A549 (cell line): ENCODE measurements around the gene CHRD.

Experiments
- HOXA7 ChIP-seq: fragments of 250-450 bp; sonication (Bioruptor Pico); IDR thresholded peaks from 2 replicates; pipeline ENCODE4 v1.5.0; 2020; ENCODE audit warnings: mild to moderate bottlenecking, moderate library complexity
- JUNB ChIP-seq: fragments of >200 bp; sonication (Bioruptor Twin); formaldehyde crosslinking; IDR thresholded peaks from 2 replicates; pipeline ENCODE4 v1.6.1; 2016
- POLR2A ChIP-seq: IDR thresholded peaks from 2 replicates; pipeline ENCODE4 v1.6.1; 2012; ENCODE audit warnings: mild to moderate bottlenecking, low read length
- RNF2 ChIP-seq: fragments of 200-600 bp; sonication (generic); IDR thresholded peaks from 2 replicates; pipeline ENCODE4 v1.6.1; 2016; ENCODE audit warnings: low read depth, mild to moderate bottlenecking, antibody characterized with exemption, moderate library complexity, borderline replicate concordance
- TF ChIP-seq, protein P1 (sequence below): fragments of >200 bp; sonication (Bioruptor Twin); formaldehyde crosslinking; IDR thresholded peaks from 3 replicates; pipeline ENCODE4 v1.5.1; 2016
- TF ChIP-seq, protein P2 (sequence below): fragments of 250-450 bp; sonication (Bioruptor Pico); IDR thresholded peaks from 2 replicates; pipeline ENCODE4 v1.5.0; 2021; ENCODE audit warnings: mild to moderate bottlenecking, moderate library complexity, borderline replicate concordance
- TF ChIP-seq, protein P3 (sequence below): fragments of 200-600 bp; sonication (generic); IDR thresholded peaks from 2 replicates; pipeline ENCODE4 v1.6.1; 2016; ENCODE audit warnings: antibody characterized with exemption, mild to moderate bottlenecking, moderate library complexity

DNA sequence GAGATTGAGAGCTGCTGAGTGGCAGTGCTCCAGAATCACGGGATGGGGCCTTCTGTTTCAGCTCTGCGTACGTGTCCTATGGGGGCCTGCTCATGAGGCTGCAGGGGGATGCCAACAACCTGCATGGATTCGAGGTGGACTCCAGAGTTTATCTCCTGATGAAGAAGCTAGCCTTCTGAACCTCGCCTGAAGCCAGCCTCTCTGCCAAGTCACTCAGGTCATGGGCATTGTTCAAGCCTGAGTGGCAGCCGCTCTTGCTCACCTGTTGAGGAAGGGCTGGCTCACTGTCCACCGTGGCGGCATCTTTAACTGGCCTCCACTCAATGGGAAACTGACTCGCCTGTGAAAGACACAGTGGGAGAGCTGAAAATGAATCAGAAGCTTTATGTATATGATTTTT, 11.7 kb upstream of the CHRD start:
- TF ChIP-seq, protein P1, sequence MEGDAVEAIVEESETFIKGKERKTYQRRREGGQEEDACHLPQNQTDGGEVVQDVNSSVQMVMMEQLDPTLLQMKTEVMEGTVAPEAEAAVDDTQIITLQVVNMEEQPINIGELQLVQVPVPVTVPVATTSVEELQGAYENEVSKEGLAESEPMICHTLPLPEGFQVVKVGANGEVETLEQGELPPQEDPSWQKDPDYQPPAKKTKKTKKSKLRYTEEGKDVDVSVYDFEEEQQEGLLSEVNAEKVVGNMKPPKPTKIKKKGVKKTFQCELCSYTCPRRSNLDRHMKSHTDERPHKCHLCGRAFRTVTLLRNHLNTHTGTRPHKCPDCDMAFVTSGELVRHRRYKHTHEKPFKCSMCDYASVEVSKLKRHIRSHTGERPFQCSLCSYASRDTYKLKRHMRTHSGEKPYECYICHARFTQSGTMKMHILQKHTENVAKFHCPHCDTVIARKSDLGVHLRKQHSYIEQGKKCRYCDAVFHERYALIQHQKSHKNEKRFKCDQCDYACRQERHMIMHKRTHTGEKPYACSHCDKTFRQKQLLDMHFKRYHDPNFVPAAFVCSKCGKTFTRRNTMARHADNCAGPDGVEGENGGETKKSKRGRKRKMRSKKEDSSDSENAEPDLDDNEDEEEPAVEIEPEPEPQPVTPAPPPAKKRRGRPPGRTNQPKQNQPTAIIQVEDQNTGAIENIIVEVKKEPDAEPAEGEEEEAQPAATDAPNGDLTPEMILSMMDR, result no peak
- TF ChIP-seq RNF2 (no peak), HOXA7 (CRISPR knock-in tag) (no peak), POLR2A (no peak), JUNB (no peak)
- TF ChIP-seq, protein P2, sequence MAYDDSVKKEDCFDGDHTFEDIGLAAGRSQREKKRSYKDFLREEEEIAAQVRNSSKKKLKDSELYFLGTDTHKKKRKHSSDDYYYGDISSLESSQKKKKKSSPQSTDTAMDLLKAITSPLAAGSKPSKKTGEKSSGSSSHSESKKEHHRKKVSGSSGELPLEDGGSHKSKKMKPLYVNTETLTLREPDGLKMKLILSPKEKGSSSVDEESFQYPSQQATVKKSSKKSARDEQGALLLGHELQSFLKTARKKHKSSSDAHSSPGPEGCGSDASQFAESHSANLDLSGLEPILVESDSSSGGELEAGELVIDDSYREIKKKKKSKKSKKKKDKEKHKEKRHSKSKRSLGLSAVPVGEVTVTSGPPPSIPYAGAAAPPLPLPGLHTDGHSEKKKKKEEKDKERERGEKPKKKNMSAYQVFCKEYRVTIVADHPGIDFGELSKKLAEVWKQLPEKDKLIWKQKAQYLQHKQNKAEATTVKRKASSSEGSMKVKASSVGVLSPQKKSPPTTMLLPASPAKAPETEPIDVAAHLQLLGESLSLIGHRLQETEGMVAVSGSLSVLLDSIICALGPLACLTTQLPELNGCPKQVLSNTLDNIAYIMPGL (CRISPR knock-in tag), result no peak
- TF ChIP-seq, protein P3, sequence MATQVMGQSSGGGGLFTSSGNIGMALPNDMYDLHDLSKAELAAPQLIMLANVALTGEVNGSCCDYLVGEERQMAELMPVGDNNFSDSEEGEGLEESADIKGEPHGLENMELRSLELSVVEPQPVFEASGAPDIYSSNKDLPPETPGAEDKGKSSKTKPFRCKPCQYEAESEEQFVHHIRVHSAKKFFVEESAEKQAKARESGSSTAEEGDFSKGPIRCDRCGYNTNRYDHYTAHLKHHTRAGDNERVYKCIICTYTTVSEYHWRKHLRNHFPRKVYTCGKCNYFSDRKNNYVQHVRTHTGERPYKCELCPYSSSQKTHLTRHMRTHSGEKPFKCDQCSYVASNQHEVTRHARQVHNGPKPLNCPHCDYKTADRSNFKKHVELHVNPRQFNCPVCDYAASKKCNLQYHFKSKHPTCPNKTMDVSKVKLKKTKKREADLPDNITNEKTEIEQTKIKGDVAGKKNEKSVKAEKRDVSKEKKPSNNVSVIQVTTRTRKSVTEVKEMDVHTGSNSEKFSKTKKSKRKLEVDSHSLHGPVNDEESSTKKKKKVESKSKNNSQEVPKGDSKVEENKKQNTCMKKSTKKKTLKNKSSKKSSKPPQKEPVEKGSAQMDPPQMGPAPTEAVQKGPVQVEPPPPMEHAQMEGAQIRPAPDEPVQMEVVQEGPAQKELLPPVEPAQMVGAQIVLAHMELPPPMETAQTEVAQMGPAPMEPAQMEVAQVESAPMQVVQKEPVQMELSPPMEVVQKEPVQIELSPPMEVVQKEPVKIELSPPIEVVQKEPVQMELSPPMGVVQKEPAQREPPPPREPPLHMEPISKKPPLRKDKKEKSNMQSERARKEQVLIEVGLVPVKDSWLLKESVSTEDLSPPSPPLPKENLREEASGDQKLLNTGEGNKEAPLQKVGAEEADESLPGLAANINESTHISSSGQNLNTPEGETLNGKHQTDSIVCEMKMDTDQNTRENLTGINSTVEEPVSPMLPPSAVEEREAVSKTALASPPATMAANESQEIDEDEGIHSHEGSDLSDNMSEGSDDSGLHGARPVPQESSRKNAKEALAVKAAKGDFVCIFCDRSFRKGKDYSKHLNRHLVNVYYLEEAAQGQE, result no peak
